Forelimb muscle (tissue), 1 donor: ENCODE data around the gene DAO. TPM values are rescaled to one million over a fixed set of nuclear protein-coding genes. Genes with fewer than 3 reads are reported as not detected.

Experiments used
- DNase-seq: peaks from one replicate; pipeline ENCODE4 v3.0.0-alpha.2; 2013; ENCODE audit warnings: low read depth
- polyA plus RNA-seq: library from polyadenylated mRNA; unstranded; fragments of 120-200 nt; gene quantifications from one replicate; pipeline ENCODE4 v1.2.1, GENCODE V29; 2013; ENCODE audit not compliant: insufficient read length

DAO gene
- polyA plus RNA-seq, 1 donor, result not detected

GRCh38 chr12:108875280-108875679 lies 4.6 kb upstream of the DAO start:
- no peak for DNase-seq

GRCh38 chr12:108875682-108876361 lies 4.1 kb upstream of the DAO start:
- no peak for DNase-seq

GRCh38 chr12:108876550-108876949 lies 3.3 kb upstream of the DAO start:
- no peak for DNase-seq

- no peak for DNase-seq
Observed at GRCh38 chr12:108881953-108882352, 2.1 kb downstream of the DAO start.

- DNase-seq, result no peak
Observed at GRCh38 chr12:108884116-108885012, 4.5 kb downstream of the DAO start.

GRCh38 chr12:108886873-108887629 lies 7.2 kb downstream of the DAO start:
- no peak for DNase-seq

- DNase-seq, result no peak
Observed at GRCh38 chr12:108888031-108888430, 8.1 kb downstream of the DAO start.

- DNase-seq, result no peak
Observed at GRCh38 chr12:108890208-108890607, 10.3 kb downstream of the DAO start.

GRCh38 chr12:108895220-108895802 lies 15.4 kb downstream of the DAO start:
- DNase-seq, result no peak

- no peak for DNase-seq
Observed at GRCh38 chr12:108896336-108896735, 16.4 kb downstream of the DAO start.

GRCh38 chr12:108896817-108897216 lies 16.9 kb downstream of the DAO start:
- no peak for DNase-seq

- DNase-seq, result no peak
Observed at GRCh38 chr12:108899145-108899544, 19.3 kb downstream of the DAO start.

- DNase-seq, result no peak
Observed at GRCh38 chr12:108905725-108906124, 25.8 kb downstream of the DAO start.

- DNase-seq, result no peak
Observed at GRCh38 chr12:108906971-108907370, 27.1 kb downstream of the DAO start.

GRCh38 chr12:108907839-108908351 lies 28.0 kb downstream of the DAO start:
- no peak for DNase-seq

GRCh38 chr12:108910336-108910735 lies 30.4 kb downstream of the DAO start:
- no peak for DNase-seq

- no peak for DNase-seq
Observed at GRCh38 chr12:108911915-108912314, 32.0 kb downstream of the DAO start.

- no peak for DNase-seq
Observed at GRCh38 chr12:108912361-108912760, 32.5 kb downstream of the DAO start.

GRCh38 chr12:108914121-108914531 lies 34.2 kb downstream of the DAO start:
- DNase-seq, result no peak

GRCh38 chr12:108915632-108916133 lies 35.8 kb downstream of the DAO start:
- no peak for DNase-seq

GRCh38 chr12:108916336-108916735 lies 36.4 kb downstream of the DAO start:
- DNase-seq, result no peak
